ENCODE measurements around the gene SYTL5. TPM values are rescaled to one million over a fixed set of nuclear protein-coding genes. Genes with fewer than 3 reads are reported as not detected.

Gene SYTL5
- total RNA-seq, 1 donor from 2014 or later, result 1.7 TPM

GRCh38 chrX:38004046-38004445 lies 2.3 kb upstream of the SYTL5 start:
- Histone ChIP-seq H3K79me2 (ENCODE audit: low read depth) (no peaks in the 10 kb centered on the region), H4K20me1 (ENCODE audit: low read depth) (no peaks in the 10 kb centered on the region), H3F3A (ENCODE audit: low read depth) (no peaks in the 10 kb centered on the region), H3K36me3 (no peaks in the 10 kb centered on the region), H2AFZ (replicated peaks) (no peak overlapping the region), H3K9ac (no peak overlapping the region), H3K27me3 (no peaks in the 10 kb centered on the region), H3K4me1 (no peaks in the 10 kb centered on the region), H3K9me3 (ENCODE audit: low read depth) (peaks cover 4% of the 10 kb centered on the region), H3K27ac (no peak overlapping the region), H3K4me3 (no peak overlapping the region), H3K4me2 (no peak overlapping the region)
- no peak for TF ChIP-seq EZH2phosphoT487 (IDR thresholded peaks at IDR 0.05)
- TF ChIP-seq CTCF (IDR thresholded peaks at IDR 0.05), result no peak
- no peak for TF ChIP-seq EZH2 (IDR thresholded peaks at IDR 0.05)
- H3K9me3 Mint-ChIP-seq, result peaks cover 6% of the 10 kb centered on the region
- H3K27ac Mint-ChIP-seq, result no peak overlapping the region
- peaks cover 4% of the 10 kb centered on the region for H3K27me3 Mint-ChIP-seq (ENCODE audit: insufficient read depth, low read depth)
- no peak overlapping the region for H3K4me3 Mint-ChIP-seq
- H3K36me3 Mint-ChIP-seq, result no peaks in the 10 kb centered on the region
- DNase-seq (ENCODE audit: low spot score), result no peak
- no peaks in the 10 kb centered on the region for H3K4me1 Mint-ChIP-seq

GRCh38 chrX:38006778-38007177 lies 425 bp downstream of the SYTL5 start:
- no peak for DNase-seq (ENCODE audit: low spot score)
- Histone ChIP-seq H3F3A (ENCODE audit: low read depth) (no peaks in the 10 kb centered on the region), H3K27ac (no peak overlapping the region), H3K4me3 (no peak overlapping the region), H3K79me2 (ENCODE audit: low read depth) (no peaks in the 10 kb centered on the region), H3K36me3 (no peaks in the 10 kb centered on the region), H3K9me3 (ENCODE audit: low read depth) (peaks cover 4% of the 10 kb centered on the region), H2AFZ (replicated peaks) (no peak overlapping the region), H3K4me1 (no peaks in the 10 kb centered on the region), H3K27me3 (no peaks in the 10 kb centered on the region), H4K20me1 (ENCODE audit: low read depth) (no peaks in the 10 kb centered on the region), H3K9ac (no peak overlapping the region), H3K4me2 (no peak overlapping the region)
- Mint-ChIP-seq H3K4me1 (no peaks in the 10 kb centered on the region), H3K9me3 (peaks cover 6% of the 10 kb centered on the region), H3K4me3 (no peak overlapping the region), H3K27ac (no peak overlapping the region), H3K27me3 (ENCODE audit: insufficient read depth, low read depth) (no peaks in the 10 kb centered on the region), H3K36me3 (no peaks in the 10 kb centered on the region)
- TF ChIP-seq CTCF (IDR thresholded peaks at IDR 0.05), result no peak
- TF ChIP-seq EZH2phosphoT487 (IDR thresholded peaks at IDR 0.05), result no peak
- no peak for TF ChIP-seq EZH2 (IDR thresholded peaks at IDR 0.05)

GRCh38 chrX:38008658-38009057 lies 2.3 kb downstream of the SYTL5 start:
- TF ChIP-seq EZH2 (IDR thresholded peaks at IDR 0.05) (no peak), EZH2phosphoT487 (IDR thresholded peaks at IDR 0.05) (no peak), CTCF (IDR thresholded peaks at IDR 0.05) (no peak)
- no peaks in the 10 kb centered on the region for H3K4me1 ChIP-seq
- H2AFZ ChIP-seq (replicated peaks), result no peak overlapping the region
- no peak overlapping the region for H3K4me3 ChIP-seq
- H3K9ac ChIP-seq, result no peak overlapping the region
- no peaks in the 10 kb centered on the region for H4K20me1 ChIP-seq (ENCODE audit: low read depth)
- Mint-ChIP-seq H3K27me3 (ENCODE audit: insufficient read depth, low read depth) (no peaks in the 10 kb centered on the region), H3K4me3 (no peak overlapping the region), H3K36me3 (no peaks in the 10 kb centered on the region), H3K9me3 (peaks cover 6% of the 10 kb centered on the region), H3K4me1 (no peaks in the 10 kb centered on the region), H3K27ac (no peak overlapping the region)
- no peak for DNase-seq (ENCODE audit: low spot score)
- H3K9me3 ChIP-seq (ENCODE audit: low read depth), result peaks cover 2% of the 10 kb centered on the region
- H3F3A ChIP-seq (ENCODE audit: low read depth), result no peaks in the 10 kb centered on the region
- H3K4me2 ChIP-seq, result no peak overlapping the region
- H3K79me2 ChIP-seq (ENCODE audit: low read depth), result no peaks in the 10 kb centered on the region
- no peaks in the 10 kb centered on the region for H3K36me3 ChIP-seq
- no peak overlapping the region for H3K27ac ChIP-seq
- H3K27me3 ChIP-seq, result no peaks in the 10 kb centered on the region

Data from neural progenitor cell (in vitro differentiated cells).